ENCODE measurements around the gene CIB4.

Gene CIB4

GRCh38 chr2:26629751-26630150, 11.4 kb downstream of the CIB4 start:
- Histone ChIP-seq H3K27ac (no peak overlapping the region), H3K36me3 (replicated peaks) (no peaks in the 10 kb centered on the region), H3K4me3 (ENCODE audit: low read depth, low read length) (no peak overlapping the region), H3K27me3 (replicated peaks) (peaks cover 6% of the 10 kb centered on the region)
- no peak for TF ChIP-seq CTCF (IDR thresholded peaks at IDR 0.05; ENCODE audit: low read depth, low read length, missing control alignments)
- in situ Hi-C loops (cut with HindIII; ENCODE audit: low pct_ligation_motif_present, low sequenced_read_pairs), result no loop called here
- no peak for DNase-seq

GRCh38 chr2:26629346-26629630, 11.9 kb downstream of the CIB4 start:
- Histone ChIP-seq H3K27ac (no peak overlapping the region), H3K27me3 (replicated peaks) (peaks cover 5% of the 10 kb centered on the region), H3K36me3 (replicated peaks) (no peaks in the 10 kb centered on the region), H3K4me3 (ENCODE audit: low read depth, low read length) (no peak overlapping the region)
- no peak for TF ChIP-seq CTCF (IDR thresholded peaks at IDR 0.05; ENCODE audit: low read depth, low read length, missing control alignments)
- in situ Hi-C loops (cut with HindIII; ENCODE audit: low pct_ligation_motif_present, low sequenced_read_pairs), result no loop called here
- no peak for DNase-seq

- no peak for DNase-seq
- Histone ChIP-seq H3K27me3 (replicated peaks) (peaks cover 1% of the 10 kb centered on the region), H3K27ac (no peak overlapping the region), H3K4me3 (ENCODE audit: low read depth, low read length) (no peak overlapping the region), H3K36me3 (replicated peaks) (no peaks in the 10 kb centered on the region)
- no peak for TF ChIP-seq CTCF (IDR thresholded peaks at IDR 0.05; ENCODE audit: low read depth, low read length, missing control alignments)
- in situ Hi-C loops (cut with HindIII; ENCODE audit: low pct_ligation_motif_present, low sequenced_read_pairs), result no loop called here
Measured at GRCh38 chr2:26628561-26629345, 12.4 kb downstream of the CIB4 start.

GRCh38 chr2:26627350-26628105, 13.6 kb downstream of the CIB4 start:
- TF ChIP-seq CTCF (IDR thresholded peaks at IDR 0.05; ENCODE audit: low read depth, low read length, missing control alignments), result no peak
- no peaks in the 10 kb centered on the region for H3K27me3 ChIP-seq (replicated peaks)
- in situ Hi-C loops (cut with HindIII; ENCODE audit: low pct_ligation_motif_present, low sequenced_read_pairs), result no loop called here

GRCh38 chr2:26626606-26627005, 14.6 kb downstream of the CIB4 start:
- in situ Hi-C loops (cut with HindIII; ENCODE audit: low pct_ligation_motif_present, low sequenced_read_pairs), result no loop called here
- Histone ChIP-seq H3K27ac (no peak overlapping the region), H3K36me3 (replicated peaks) (no peaks in the 10 kb centered on the region), H3K4me3 (ENCODE audit: low read depth, low read length) (no peak overlapping the region), H3K27me3 (replicated peaks) (no peaks in the 10 kb centered on the region)
- no peak for DNase-seq
- no peak for TF ChIP-seq CTCF (IDR thresholded peaks at IDR 0.05; ENCODE audit: low read depth, low read length, missing control alignments)

More at GRCh38 chr2:26627350-26628105, 13.6 kb downstream of the CIB4 start:
- no peak for DNase-seq
- Histone ChIP-seq H3K27ac (no peak overlapping the region), H3K4me3 (ENCODE audit: low read depth, low read length) (no peak overlapping the region), H3K36me3 (replicated peaks) (no peaks in the 10 kb centered on the region)
